ENCODE results near the gene BCL6B.

BCL6B gene

DNA sequence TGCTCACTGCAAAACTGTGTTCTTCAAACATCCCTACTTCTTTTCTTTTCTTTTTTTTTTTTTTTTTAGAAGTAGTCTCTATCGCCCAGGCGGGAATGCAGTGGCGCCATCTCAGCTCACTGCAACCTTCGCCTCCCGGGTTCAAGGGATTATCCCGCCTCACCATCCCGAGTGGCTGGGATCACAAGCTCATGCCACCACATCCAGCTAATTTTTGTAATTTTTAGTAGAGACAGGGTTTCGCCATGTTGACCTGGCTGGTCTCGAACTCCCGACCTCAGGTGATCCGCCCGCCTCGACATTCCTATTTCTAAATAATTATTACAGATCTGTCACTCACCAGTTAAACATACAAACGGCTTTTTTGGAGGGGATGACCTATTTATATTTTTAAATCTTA, 11.4 kb upstream of the BCL6B start:
- no peak for DNase-seq

- no peak for DNase-seq
Observed at GRCh38 chr17:7011942-7012254, 11.0 kb upstream of the BCL6B start.

- peak; percentile 98 for DNase-seq
Observed at GRCh38 chr17:7014261-7014994, 8.4 kb upstream of the BCL6B start.

GRCh38 chr17:7014995-7015958, 7.6 kb upstream of the BCL6B start:
- DNase-seq = no peak

DNA sequence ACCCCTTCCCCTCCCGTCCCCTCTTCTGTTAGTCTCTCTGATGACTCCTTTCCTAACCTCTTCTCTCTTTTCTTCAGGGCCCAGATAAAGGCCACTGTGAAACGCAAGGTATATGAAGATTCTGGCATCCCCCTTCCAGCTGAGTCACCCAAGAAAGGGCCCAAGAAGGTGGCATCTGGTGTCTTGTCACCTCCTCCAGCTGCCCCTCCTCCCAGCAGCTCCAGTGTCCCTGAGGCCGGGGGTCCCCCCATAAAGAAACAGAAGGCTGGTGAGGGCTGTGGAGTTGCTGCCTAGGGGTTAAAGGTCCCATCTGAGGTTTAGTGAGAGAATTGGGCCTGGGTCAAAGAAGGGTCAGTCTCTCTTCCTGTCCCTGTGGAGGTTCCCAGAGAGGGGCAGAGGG, 6.4 kb upstream of the BCL6B start:
- DNase-seq = no peak

- no peak for DNase-seq
Observed at GRCh38 chr17:7016886-7017826, 5.7 kb upstream of the BCL6B start.

DNA sequence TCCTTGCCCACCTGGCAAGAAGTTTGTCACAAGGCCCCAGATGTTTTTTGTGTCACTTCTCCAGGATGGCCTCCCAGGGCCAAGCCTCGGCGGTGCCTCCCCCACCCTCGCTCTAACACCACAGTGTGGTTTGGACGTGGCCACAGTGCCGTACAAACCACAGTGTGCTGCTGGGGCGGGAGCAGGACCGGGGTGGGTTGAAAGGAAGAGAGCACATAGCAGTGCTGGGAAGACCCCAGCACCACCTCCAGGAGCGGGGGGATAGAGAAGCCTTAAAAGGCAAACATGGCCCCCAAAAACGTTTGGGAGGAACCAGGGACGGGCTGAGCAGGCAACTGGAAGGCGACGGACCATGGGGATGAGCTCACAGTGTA, 5.0 kb upstream of the BCL6B start:
- DNase-seq = peak; percentile 45

DNA sequence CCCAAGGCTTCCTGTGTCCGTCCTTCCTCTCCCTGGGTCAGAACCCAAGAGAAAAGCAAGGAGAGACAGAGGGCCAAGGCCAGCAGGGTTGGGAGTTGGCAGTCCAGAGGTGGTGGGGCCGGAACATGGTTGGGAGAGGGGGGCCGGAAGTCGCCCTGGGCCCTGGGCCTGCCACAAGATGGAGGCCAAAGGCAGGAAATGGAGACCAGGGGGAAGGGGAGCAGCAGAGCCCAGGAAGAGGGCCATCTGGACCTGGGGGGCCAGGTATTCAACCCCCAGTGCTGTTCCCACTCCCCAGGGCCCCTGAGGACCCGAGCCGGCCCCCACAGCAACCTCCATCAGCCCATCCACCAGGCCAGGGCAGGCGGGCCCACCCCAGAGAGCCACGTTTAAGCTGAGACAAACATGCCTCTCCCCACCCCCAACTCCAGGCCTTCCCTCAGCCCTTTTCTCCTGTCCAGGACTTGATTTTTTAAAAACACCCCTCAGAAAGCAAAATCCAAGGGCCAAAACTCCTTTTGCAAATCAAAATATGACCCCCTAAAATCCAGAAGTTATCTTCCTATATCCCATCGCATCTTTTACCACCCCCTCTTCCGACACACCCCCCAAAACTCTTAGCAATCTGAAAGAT, 4.4 kb upstream of the BCL6B start:
- no peak for DNase-seq

DNA sequence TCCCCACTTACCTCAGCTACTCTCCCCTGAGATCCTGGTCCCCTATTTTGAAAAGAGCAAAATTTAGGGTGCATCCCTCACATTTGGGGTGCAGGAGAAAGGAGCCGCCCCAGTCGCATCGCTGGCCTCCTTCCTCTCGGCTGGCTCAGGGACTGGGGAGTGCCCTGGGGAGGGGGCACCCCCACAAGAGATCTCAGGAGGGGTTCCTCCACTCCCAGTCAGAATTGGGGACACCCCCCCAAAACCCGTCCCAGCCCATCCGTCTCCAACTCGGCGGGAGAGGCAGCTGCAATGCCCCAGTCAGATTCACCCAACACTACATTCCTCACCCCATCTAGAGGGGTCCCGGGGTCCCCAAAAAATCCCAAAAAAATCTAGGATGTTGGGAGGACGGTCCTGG, 3.5 kb upstream of the BCL6B start:
- no peak for DNase-seq

- DNase-seq = no peak
Observed at GRCh38 chr17:7019839-7020519, 2.9 kb upstream of the BCL6B start.

GRCh38 chr17:7020894-7021664, 1.8 kb upstream of the BCL6B start:
- DNase-seq = no peak

- DNase-seq = peak; percentile 73
Observed at GRCh38 chr17:7021993-7022778, 664 bp upstream of the BCL6B start.

DNA sequence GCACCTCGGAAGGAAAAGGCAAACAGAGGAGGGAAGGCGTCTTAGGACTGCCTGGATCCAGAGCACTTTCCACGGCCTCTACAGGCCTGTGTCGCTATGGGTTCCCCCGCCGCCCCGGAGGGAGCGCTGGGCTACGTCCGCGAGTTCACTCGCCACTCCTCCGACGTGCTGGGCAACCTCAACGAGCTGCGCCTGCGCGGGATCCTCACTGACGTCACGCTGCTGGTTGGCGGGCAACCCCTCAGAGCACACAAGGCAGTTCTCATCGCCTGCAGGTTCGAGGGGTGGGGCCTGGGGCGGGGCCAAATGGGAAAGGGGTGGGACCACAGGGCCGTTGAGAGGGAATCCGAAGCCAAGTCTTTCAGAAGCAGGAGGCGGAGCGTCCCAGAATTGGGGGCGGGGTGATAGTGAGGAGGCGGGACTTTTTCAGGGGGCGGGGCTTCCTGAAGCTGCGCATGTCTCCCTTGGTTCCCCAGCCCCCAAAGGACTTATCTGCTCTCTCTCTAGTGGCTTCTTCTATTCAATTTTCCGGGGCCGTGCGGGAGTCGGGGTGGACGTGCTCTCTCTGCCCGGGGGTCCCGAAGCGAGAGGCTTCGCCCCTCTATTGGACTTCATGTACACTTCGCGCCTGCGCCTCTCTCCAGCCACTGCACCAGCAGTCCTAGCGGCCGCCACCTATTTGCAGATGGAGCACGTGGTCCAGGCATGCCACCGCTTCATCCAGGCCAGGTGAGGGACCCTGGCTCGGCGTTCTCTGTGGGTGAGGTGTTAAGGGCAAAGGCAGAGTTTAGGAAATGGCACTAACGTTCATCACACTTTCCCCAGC, 939 bp downstream of the BCL6B start:
- no peak for DNase-seq

GRCh38 chr17:7024402-7024785, 1.5 kb downstream of the BCL6B start:
- DNase-seq = no peak

GRCh38 chr17:7025245-7025644, 2.4 kb downstream of the BCL6B start:
- DNase-seq = no peak

GRCh38 chr17:7026471-7027115, 3.7 kb downstream of the BCL6B start:
- DNase-seq = no peak

DNA sequence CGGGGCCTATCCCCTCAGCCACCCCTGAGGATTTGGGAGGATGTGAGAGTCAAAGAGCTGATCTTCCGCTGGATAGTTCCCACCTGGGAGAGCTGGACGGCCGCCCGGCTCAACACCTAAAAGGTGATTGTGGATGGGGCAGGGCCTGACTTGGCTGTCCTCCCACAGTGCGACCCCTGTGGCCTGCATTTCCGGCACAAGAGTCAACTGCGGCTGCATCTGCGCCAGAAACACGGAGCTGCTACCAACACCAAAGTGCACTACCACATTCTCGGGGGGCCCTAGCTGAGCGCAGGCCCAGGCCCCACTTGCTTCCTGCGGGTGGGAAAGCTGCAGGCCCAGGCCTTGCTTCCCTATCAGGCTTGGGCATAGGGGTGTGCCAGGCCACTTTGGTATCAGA, 4.5 kb downstream of the BCL6B start:
- no peak for DNase-seq

GRCh38 chr17:7029096-7029495, 6.2 kb downstream of the BCL6B start:
- DNase-seq = no peak

DNA sequence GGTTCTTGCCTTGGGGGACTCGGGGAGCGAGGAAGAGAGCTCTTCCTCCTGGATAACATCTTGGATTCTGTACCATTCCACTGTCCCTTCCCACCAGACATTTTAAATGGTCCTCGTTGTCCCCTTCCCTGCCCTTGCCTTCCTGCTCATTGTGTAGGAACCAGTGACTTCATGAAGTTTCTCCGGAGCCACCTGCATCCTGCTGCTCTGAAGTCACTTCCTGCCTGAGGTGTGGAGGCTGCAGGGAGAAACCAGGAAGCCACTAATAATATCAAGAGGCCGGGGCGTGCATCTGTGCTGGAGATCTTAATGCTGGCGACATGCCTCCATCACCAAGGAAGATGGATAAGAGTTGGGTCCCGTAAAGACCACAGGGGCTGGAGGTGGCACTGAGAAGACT, 6.8 kb downstream of the BCL6B start:
- peak; percentile 69 for DNase-seq
